ENCODE data around the gene FLNC.

The FLNC gene

DNA sequence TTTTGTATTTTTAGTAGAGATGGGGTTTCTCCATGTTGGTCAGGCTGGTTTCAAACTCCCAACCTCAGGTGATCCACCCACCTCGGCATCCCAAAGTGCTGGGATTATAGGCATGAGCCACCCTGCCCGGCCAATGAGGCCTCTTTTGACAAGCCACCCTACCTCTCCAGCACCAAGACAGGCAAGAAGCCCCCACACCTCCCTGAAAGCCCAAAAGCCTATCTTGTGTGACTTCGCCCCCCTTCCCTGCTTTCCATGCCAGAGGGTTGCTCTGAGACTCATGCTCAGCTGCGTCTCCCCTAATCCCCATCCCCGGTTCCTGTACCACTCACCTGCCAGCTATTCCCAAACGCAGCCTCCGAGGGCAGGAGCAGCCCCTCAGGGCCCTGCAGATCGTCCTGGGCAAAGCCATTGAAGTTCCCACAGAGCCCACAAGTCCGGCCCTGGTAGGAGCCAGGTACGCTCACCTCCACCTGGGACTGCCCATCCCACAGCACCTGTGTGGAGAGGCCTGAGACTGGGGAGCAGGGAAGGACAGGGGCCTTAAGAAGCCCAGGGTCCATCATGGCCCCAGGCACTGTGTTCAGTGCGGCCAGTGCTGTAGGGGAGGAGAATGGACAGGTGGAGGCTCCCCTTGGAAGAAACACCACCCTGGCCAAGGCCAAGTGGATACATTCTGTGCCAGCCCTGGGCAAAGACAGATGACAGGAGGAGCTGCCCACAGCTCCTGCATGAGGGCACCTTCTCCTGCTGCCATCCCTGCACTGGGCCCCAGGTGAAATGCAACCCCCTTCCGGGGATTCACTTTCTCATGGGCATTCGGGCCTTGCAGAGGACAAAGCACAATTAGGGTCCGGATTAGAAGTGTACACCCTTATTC is 48.3 kb downstream of the FLNC start:
- no peak for DNase-seq (ENCODE audit: low spot score)

DNA sequence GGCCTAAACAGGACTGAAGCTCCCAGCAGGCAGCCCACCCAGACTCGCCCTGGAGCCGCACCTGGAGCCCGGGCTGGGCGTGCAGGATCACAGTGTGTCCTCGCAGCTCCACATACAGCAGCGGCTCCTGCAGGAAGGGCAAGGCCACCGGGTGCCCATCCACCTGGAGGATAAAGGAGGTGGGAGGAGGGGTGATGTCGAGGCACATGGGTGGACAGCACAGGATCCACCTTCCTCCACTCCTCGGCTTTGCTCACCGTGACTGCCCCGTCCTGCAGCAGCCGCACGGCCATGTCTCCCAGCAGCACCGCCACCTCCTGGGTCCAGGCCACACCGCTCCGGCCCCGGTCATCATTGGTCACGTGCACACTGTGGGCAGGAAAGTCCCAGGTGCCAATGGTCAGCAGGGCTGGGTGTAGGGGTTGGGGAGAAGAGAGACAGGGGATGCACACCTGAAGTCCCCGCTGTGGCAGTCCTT is 49.3 kb downstream of the FLNC start:
- DNase-seq (ENCODE audit: low spot score), result no peak

GRCh38 chr7:128879939-128880746 is 49.9 kb downstream of the FLNC start:
- peak; percentile 60 for DNase-seq (ENCODE audit: low spot score)

- DNase-seq (ENCODE audit: low spot score), result no peak
Measured at GRCh38 chr7:128880791-128881457, 50.7 kb downstream of the FLNC start.

GRCh38 chr7:128881458-128882125 is 51.4 kb downstream of the FLNC start:
- DNase-seq (ENCODE audit: low spot score), result no peak

- DNase-seq (ENCODE audit: low spot score), result no peak
Measured at GRCh38 chr7:128882134-128882533, 51.9 kb downstream of the FLNC start.

GRCh38 chr7:128883622-128884448 is 53.6 kb downstream of the FLNC start:
- DNase-seq (ENCODE audit: low spot score), result peak; percentile 76

DNA sequence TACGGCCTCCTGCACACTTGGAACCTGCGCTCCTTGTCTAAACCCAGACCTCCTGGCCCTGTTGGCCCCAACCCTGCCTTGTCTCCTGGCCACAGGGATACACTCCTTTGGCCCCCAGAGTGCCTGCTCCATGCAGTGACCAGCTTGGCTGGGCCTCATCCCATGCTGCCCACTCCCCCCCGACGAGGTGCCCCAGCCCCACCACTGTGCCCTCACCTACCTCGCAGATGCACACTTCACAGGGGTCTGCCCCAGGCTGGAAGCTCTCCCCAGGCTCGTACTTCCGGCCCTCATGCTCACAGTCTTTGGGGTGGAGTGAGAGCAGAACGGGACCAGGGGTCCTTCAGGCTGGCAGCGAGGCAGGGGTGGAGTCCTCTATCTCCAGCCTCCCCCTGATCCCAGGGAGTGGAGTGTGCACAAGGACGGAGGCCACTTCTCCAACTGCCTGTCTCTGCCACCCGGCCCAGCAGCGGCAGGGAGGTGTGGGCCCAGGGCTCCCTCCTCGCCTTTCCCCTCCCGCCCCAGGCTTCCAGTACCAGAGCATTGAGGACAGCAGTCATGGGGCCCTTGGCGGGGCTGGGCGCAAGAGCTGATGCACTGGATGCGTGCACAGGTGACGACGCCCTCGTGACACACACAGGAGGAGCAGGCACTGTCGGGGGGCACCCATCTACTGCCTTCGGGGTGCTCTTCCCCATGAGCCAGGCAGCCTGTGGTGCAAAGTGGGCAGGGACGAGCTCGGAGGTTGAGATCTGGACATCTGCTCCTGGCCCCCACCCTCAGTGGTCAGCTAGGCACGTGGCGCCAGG is 54.6 kb downstream of the FLNC start:
- no peak for DNase-seq (ENCODE audit: low spot score)

DNA sequence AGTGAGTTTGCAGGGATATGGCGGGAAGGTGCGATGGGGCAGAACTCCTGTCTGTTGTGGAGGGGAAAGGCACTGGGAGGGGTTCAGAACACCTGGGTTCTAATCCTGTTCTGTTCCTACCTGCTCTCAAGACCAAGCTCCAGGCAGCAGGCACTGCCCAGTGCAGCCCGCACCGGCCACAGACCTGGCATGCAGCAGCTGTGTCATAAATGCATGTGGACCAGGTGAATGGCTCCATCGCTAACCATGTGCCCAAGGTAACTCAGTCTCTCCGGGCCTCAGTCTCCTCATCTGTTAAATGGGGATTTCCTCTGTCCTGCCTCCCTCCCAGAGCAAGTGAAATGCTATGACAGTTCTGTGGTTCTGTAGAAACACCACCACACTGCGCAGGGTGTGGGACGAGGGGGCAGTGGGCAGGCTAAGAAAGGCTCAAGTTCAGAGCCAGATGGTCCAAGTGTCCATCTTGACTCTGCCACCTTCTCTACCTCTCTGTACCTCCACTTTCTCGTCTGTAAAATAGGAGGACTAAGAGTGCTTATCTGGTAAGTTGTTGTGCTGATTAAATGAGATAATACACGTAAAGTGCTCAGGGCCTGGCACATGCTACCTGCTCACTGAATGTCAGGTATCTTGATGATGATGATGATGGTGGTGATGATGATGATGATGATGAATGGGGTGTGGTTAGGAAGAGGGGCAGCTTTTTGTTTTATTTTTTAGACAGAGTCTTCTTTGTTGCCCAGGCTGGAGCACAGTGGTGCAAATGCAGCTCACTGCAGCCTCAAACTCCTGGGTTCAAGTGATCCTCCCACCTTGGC is 55.4 kb downstream of the FLNC start:
- no peak for DNase-seq (ENCODE audit: low spot score)

DNA sequence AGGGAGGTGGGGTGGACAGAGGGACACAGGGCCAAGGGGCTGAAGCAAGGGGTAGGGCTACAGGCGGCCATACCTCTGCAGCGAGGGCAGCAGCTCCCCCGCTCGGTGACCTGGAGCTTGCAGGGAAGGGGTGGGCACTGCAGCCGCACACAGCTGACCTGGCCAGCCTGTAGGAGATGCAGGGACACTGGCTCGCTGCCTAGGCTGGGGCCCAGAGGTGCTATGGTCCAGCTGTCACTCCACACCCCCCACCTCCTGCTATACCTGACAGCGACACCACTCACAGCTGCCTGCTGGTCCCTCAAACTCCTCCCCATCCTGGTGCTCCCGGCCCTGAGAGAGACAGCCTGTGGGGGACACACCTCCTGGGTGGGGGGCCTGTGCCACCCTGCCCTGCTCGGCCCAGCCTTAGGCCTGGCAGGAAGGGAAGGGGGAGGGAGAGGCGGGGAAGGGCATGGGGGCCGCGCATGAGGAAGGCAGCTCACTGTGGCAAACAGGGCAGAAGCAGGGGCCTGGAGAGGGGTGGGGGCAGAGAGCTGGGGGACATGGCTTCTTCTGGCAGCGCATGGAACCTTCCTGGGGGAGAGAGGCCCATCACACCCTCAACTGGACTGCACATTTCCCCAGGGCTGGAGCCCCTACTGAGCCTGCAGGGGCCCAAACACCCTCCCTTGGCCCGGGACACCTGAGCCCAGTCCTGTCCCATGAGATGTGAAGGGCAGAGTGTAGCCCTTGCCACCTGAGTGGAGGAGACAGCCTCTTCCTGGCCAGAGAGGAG is 56.4 kb downstream of the FLNC start:
- no peak for DNase-seq (ENCODE audit: low spot score)

DNA sequence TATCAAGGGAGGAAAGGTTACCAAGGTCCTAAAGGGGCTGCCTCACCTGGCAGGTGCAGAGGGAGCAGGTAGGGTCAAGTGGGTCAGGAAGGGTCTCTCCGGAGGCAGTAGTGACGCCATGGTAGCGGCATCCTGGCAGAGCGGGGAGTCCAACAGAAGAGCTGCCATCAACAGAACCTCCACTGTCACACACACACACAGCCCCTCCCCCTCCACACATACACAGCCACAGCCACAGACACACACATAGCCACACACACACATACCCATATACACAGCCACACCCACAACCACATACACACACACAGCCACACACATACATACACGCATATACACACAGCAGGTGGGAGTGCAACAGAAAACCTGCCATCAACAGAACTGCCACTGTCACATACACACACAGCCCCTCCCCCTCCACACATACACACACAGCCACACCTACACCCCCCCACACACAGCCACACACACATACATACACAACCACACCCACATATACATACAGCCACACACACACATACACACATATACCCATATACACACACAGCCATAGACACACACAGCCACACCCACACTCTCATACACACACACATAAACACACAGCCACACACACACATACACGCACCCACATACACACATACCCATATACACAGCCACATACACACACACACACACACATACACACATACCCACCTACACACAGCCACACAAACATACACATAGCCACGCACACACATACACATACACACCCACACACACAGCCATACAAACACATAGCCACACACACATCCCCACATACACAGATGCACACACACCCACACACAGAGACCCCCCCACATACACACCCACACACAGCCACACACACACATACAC is 57.2 kb downstream of the FLNC start:
- DNase-seq (ENCODE audit: low spot score), result no peak

- no peak for DNase-seq (ENCODE audit: low spot score)
Measured at GRCh38 chr7:128888039-128888755, 58.0 kb downstream of the FLNC start.

DNA sequence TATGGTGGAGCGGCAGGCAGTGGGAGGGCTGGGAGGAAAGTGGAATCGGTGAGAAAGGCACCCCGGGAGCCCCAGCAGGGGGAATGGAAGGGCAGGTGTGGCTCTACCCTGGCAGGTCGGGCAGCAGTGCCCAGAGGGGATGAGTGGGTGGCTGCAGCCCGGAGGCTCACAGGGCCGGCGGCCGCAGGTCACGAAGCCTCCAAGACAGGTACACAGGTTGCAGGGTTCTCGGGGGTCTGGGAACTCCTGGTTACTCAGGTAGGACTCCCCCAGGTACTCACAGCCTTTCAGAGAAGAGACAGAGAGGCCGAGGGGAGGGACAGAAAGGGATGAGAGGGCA is 58.5 kb downstream of the FLNC start:
- DNase-seq (ENCODE audit: low spot score), result no peak

DNA sequence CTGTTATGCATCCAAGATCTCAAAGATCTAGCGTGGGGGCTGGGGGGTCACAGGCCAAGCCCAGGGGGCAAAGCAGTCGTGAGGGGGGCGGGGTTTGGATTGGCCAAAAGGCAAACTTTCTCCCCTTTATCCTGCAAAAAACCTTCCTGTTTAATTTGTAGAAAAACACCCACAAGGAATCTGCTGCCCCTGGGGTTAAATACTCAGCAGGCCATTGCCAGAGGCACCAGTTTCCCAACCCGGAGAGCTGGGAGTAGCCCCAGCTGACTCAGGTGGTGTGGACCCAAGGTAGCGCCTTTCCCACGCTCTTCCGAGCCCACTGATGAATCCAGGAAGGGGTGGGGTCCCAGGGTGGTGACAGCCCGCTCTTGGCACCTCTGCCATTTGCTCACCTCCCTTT is 58.9 kb downstream of the FLNC start:
- no peak for DNase-seq (ENCODE audit: low spot score)

DNA sequence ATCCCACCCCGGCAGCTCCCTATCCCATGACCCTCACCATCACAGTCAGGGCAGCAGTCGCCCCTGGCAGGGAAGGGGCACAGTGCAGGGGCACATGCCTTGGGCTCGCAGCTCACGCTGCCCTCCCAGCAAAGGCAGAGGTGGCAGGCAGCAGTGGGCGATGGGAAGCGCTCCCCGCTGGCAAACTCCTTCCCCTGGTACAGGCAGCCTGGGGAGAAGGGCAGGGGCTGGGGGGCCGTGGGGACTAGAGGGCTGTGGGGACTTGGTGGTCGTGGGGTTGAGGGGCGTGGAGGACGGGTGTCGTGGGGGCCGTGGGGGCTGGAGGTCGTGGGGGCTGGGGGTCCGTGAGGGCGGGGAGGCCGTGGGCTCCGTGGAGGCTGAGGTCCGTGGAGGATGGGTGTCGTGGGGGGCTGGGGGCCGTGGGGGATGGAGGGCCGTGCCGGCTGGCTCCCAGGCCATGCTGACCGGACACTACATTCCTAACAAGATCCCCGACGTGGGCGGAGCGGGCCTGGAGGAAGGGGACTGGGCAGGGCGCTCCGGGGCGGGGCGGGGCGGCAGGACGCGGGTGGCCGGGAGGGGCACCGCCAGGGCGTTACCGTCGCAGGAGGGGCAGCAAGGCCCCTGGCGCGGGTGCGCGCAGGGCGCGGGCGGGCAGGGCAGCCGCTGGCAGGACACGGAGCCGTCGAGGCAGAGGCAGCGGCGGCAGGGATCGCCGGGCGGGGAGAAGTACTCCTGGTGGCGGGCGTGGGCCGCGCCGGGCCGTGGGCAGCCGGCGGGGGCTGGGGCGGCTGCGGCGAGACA is 60.3 kb downstream of the FLNC start:
- no peak for DNase-seq (ENCODE audit: low spot score)
